Activated naive CD4-positive, alpha-beta T cell (primary cell): ENCODE data around the gene COA1.
"Not testable (repeated sequence)": the region's sequence is repeated elsewhere in the genome, so short reads cannot be mapped to it uniquely, and the experiment has no call there.

Experiments
- DNase-seq, 4 experiments: peaks; one replicate each; lab custom pipeline; 2025; lab: John Stamatoyannopoulos, UW

The COA1 gene

GRCh38 chr7:43726466-43726865 lies 2.9 kb downstream of the COA1 start:
- no peak for DNase-seq

- DNase-seq: no peak
These were observed 4.1 kb downstream of the COA1 start for GRCh38 chr7:43725251-43725650.

GRCh38 chr7:43723007-43723341 lies 6.3 kb downstream of the COA1 start:
- no peak for DNase-seq

GRCh38 chr7:43721193-43721806 lies 8.0 kb downstream of the COA1 start:
- DNase-seq: no peak

- no peak for DNase-seq
These were observed 12.7 kb downstream of the COA1 start for GRCh38 chr7:43716598-43716997.

- not testable (repeated sequence) for DNase-seq
These were observed 13.4 kb downstream of the COA1 start for GRCh38 chr7:43715966-43716365.

GRCh38 chr7:43711503-43711902 lies 17.8 kb downstream of the COA1 start:
- no peak for DNase-seq

GRCh38 chr7:43708055-43708454 lies 21.3 kb downstream of the COA1 start:
- DNase-seq: not testable (repeated sequence)

GRCh38 chr7:43703573-43703972 lies 25.8 kb downstream of the COA1 start:
- DNase-seq: no peak

- DNase-seq: no peak
These were observed 26.3 kb downstream of the COA1 start for GRCh38 chr7:43702974-43703373.

GRCh38 chr7:43701929-43702328 lies 27.4 kb downstream of the COA1 start:
- no peak for DNase-seq

- no peak for DNase-seq
These were observed 27.8 kb downstream of the COA1 start for GRCh38 chr7:43701500-43701854.

- no peak for DNase-seq
These were observed 28.4 kb downstream of the COA1 start for GRCh38 chr7:43700646-43701499.

GRCh38 chr7:43700059-43700501 lies 29.2 kb downstream of the COA1 start:
- DNase-seq: no peak

- no peak for DNase-seq
These were observed 30.7 kb downstream of the COA1 start for GRCh38 chr7:43698460-43699255.

GRCh38 chr7:43697690-43698089 lies 31.6 kb downstream of the COA1 start:
- no peak for DNase-seq

GRCh38 chr7:43695365-43695764 lies 34.0 kb downstream of the COA1 start:
- DNase-seq: no peak

GRCh38 chr7:43694399-43694748 lies 34.9 kb downstream of the COA1 start:
- DNase-seq: no peak

GRCh38 chr7:43693687-43694398 lies 35.5 kb downstream of the COA1 start:
- no peak for DNase-seq

- no peak for DNase-seq
These were observed 36.5 kb downstream of the COA1 start for GRCh38 chr7:43692582-43693373.

GRCh38 chr7:43691611-43692010 lies 37.7 kb downstream of the COA1 start:
- DNase-seq: no peak

- DNase-seq: no peak
These were observed 40.2 kb downstream of the COA1 start for GRCh38 chr7:43689115-43689514.
